ENCODE data around the gene CALN1.

CALN1 gene

GRCh38 chr7:72040641-72041040 is 371.5 kb downstream of the CALN1 start:
- no peak for DNase-seq (ENCODE audit: low read depth in 1 of 2, low spot score in 1 of 2)
- TF ChIP-seq JUND (IDR thresholded peaks at IDR 0.05; ENCODE audit: low read depth): no peak
- in situ Hi-C loops (cut with HindIII; ENCODE audit: low pct_unique_long_range_greater_than_20kb, low sequenced_read_pairs): no loop called here

DNA sequence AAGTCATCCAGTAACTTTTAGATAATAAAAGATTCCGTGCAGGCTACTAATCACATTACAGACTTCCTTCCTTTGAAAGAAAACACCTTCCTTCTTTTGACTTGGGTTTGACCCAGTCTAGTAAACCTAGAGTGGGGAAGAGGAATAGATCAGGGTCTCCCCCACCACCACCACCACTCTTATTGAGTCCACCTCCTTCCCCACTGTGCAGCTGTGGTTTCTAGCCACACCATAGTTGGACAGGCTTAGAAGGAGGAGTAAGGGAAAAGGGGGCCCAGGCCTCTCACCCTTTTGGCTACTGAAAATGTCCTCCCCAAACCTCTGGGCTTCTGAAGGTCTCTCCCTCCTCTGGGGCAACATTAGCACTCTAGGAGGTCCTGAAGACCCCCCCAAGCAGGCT is 372.7 kb downstream of the CALN1 start:
- TF ChIP-seq JUND (IDR thresholded peaks at IDR 0.05; ENCODE audit: low read depth): no peak
- in situ Hi-C loops (cut with HindIII; ENCODE audit: low pct_unique_long_range_greater_than_20kb, low sequenced_read_pairs): no loop called here
- no peak for DNase-seq (ENCODE audit: low read depth in 1 of 2, low spot score in 1 of 2)

- TF ChIP-seq JUND (IDR thresholded peaks at IDR 0.05; ENCODE audit: low read depth): no peak
- in situ Hi-C loops (cut with HindIII; ENCODE audit: low pct_unique_long_range_greater_than_20kb, low sequenced_read_pairs): no loop called here
- no peak for DNase-seq (ENCODE audit: low read depth in 1 of 2, low spot score in 1 of 2)
Measured at GRCh38 chr7:72038022-72038732, 374.0 kb downstream of the CALN1 start.

GRCh38 chr7:72037516-72037915 is 374.6 kb downstream of the CALN1 start:
- TF ChIP-seq JUND (IDR thresholded peaks at IDR 0.05; ENCODE audit: low read depth): no peak
- in situ Hi-C loops (cut with HindIII; ENCODE audit: low pct_unique_long_range_greater_than_20kb, low sequenced_read_pairs): no loop called here
- DNase-seq (ENCODE audit: low read depth in 1 of 2, low spot score in 1 of 2): no peak

- in situ Hi-C loops (cut with HindIII; ENCODE audit: low pct_unique_long_range_greater_than_20kb, low sequenced_read_pairs): no loop called here
- no peak for DNase-seq (ENCODE audit: low read depth in 1 of 2, low spot score in 1 of 2)
- TF ChIP-seq JUND (IDR thresholded peaks at IDR 0.05; ENCODE audit: low read depth): no peak
Measured at GRCh38 chr7:72035266-72035665, 376.9 kb downstream of the CALN1 start.

- no peak for DNase-seq (ENCODE audit: low read depth in 1 of 2, low spot score in 1 of 2)
- in situ Hi-C loops (cut with HindIII; ENCODE audit: low pct_unique_long_range_greater_than_20kb, low sequenced_read_pairs): no loop called here
- TF ChIP-seq JUND (IDR thresholded peaks at IDR 0.05; ENCODE audit: low read depth): no peak
Measured at GRCh38 chr7:72032934-72033333, 379.2 kb downstream of the CALN1 start.

- TF ChIP-seq JUND (IDR thresholded peaks at IDR 0.05; ENCODE audit: low read depth): no peak
Measured at GRCh38 chr7:72030994-72031667, 381.0 kb downstream of the CALN1 start.

DNA sequence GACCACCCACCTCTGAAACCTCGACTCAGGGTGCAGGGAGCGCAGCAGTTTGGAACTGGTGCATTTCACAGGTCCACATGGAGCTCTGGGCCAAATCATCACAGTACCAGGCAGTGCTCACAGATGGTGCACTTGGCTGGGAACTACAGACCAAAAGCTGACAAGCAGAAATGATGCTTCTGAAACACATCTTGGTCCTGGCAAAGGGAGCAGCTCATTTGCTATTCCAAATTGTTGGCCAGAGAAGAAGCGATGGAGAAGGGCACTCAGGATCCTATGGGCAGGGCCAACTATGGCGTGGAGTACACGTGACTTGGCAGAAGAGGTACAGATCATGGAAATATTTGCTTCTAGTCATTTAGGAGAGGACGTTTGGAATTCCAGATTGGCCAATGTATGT is 383.9 kb downstream of the CALN1 start:
- in situ Hi-C loops (cut with HindIII; ENCODE audit: low pct_unique_long_range_greater_than_20kb, low sequenced_read_pairs): no loop called here
- TF ChIP-seq JUND (IDR thresholded peaks at IDR 0.05; ENCODE audit: low read depth): no peak
- no peak for DNase-seq (ENCODE audit: low read depth in 1 of 2, low spot score in 1 of 2)

More at GRCh38 chr7:72030994-72031667, 381.0 kb downstream of the CALN1 start:
- DNase-seq (ENCODE audit: low read depth in 1 of 2, low spot score in 1 of 2): no peak
- in situ Hi-C loops (cut with HindIII; ENCODE audit: low pct_unique_long_range_greater_than_20kb, low sequenced_read_pairs): no loop called here

DNA sequence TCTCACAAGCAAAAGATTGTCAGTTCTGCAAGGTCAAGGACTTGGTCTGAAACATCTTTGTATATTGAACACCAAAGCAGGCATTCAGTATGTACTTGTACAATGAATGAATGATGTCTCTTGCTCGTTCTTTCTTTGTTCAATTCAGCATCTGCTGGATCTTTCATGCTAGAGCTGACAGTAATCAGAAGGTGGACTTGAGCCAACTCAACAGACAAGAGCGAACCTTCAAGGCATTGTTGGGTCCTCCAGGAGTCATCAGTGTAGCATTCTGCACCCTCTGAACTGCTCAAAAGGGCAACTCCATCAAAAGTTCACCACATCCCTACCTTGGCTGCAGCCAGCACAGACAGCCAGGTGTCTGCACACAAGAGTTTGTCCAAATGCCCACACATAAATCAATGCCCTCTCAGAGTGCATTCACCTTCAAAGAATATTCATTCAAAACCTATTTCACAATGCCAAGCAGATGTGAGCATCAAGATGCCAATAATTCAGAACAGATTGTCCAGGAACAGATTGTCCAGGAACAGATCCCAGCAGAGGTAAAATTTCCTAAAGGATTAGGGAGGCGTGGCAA is 386.7 kb downstream of the CALN1 start:
- TF ChIP-seq JUND (IDR thresholded peaks at IDR 0.05; ENCODE audit: low read depth): no peak
- DNase-seq (ENCODE audit: low read depth in 1 of 2, low spot score in 1 of 2): no peak
- in situ Hi-C loops (cut with HindIII; ENCODE audit: low pct_unique_long_range_greater_than_20kb, low sequenced_read_pairs): no loop called here

DNA sequence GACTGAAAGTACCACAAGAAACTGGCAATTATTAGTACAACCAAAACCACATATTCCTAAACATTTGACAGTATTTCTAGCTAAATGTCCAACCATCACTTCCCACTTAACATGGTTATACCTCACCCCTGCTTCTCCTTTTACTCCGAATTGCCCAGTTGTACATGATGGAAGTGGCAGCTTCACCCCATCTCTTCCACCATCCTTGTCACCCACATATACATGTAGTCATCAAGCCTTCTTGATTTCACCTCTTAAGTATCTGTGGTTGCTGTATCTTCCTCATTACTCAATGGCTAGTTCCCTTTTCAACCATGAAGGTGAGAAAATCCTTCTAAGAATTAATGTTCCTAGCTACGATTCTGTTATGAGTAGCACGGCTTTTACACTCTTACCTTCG is 388.2 kb downstream of the CALN1 start:
- in situ Hi-C loops (cut with HindIII; ENCODE audit: low pct_unique_long_range_greater_than_20kb, low sequenced_read_pairs): no loop called here
- no peak for TF ChIP-seq JUND (IDR thresholded peaks at IDR 0.05; ENCODE audit: low read depth)
- no peak for DNase-seq (ENCODE audit: low read depth in 1 of 2, low spot score in 1 of 2)

DNA sequence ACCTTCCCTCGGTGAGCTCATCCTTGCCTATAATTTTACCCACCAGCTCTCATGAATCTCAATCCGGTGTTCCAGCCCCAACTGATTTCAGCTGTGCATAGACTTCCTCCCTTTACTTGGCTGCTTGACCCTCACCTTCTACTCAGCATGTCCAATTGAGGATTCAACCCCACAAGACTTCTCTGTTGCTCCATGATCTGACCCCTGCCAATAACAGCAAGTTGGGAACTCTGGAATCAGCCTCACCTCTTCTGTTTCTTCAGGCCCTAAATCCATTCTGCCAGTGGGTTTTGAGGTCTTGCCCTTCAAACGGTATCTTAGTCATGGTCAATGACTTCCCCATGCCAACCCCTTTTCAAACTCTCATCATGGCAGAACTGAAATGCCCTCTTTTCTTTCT is 390.4 kb downstream of the CALN1 start:
- in situ Hi-C loops (cut with HindIII; ENCODE audit: low pct_unique_long_range_greater_than_20kb, low sequenced_read_pairs): no loop called here
- TF ChIP-seq JUND (IDR thresholded peaks at IDR 0.05; ENCODE audit: low read depth): no peak
- no peak for DNase-seq (ENCODE audit: low read depth in 1 of 2, low spot score in 1 of 2)

- DNase-seq (ENCODE audit: low read depth in 1 of 2, low spot score in 1 of 2): no peak
- in situ Hi-C loops (cut with HindIII; ENCODE audit: low pct_unique_long_range_greater_than_20kb, low sequenced_read_pairs): no loop called here
- no peak for TF ChIP-seq JUND (IDR thresholded peaks at IDR 0.05; ENCODE audit: low read depth)
Measured at GRCh38 chr7:72020311-72020710, 391.8 kb downstream of the CALN1 start.

GRCh38 chr7:72019436-72019835 is 392.7 kb downstream of the CALN1 start:
- DNase-seq (ENCODE audit: low read depth in 1 of 2, low spot score in 1 of 2): no peak
- in situ Hi-C loops (cut with HindIII; ENCODE audit: low pct_unique_long_range_greater_than_20kb, low sequenced_read_pairs): no loop called here
- no peak for TF ChIP-seq JUND (IDR thresholded peaks at IDR 0.05; ENCODE audit: low read depth)

All from T47D (cell line).